EL (cell line): ENCODE measurements around the gene MBD2.
"Not testable (repeated sequence)": the region's sequence is repeated elsewhere in the genome, so short reads cannot be mapped to it uniquely, and the experiment has no call there.

ENCODE experiments used
- DNase-seq: peaks from one replicate; pipeline ENCODE4 v3.0.0-alpha.2; 2016

Gene MBD2

GRCh38 chr18:54148678-54149077 lies 75.8 kb downstream of the MBD2 start:
- DNase-seq = no peak

DNA sequence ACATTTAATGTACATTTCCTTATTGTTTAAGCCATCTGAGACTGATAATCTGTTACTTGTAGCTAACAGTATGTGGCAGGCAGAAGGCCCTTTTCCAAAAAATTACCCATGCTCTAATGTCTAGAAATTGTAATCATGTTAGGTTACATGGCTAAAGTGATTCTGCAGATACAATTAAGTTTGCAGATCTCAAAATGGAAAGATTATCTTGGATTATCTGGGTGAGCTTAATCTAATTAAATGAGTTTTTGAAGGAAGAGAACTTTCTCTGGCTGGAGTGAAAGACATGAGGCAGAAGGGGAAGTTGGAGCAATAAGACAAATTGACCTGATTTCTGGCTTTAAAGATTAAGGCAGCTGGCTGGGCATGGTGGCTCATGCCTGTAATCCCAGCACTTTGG lies 76.3 kb downstream of the MBD2 start:
- no peak for DNase-seq

GRCh38 chr18:54147439-54147838 lies 77.0 kb downstream of the MBD2 start:
- DNase-seq = no peak

DNA sequence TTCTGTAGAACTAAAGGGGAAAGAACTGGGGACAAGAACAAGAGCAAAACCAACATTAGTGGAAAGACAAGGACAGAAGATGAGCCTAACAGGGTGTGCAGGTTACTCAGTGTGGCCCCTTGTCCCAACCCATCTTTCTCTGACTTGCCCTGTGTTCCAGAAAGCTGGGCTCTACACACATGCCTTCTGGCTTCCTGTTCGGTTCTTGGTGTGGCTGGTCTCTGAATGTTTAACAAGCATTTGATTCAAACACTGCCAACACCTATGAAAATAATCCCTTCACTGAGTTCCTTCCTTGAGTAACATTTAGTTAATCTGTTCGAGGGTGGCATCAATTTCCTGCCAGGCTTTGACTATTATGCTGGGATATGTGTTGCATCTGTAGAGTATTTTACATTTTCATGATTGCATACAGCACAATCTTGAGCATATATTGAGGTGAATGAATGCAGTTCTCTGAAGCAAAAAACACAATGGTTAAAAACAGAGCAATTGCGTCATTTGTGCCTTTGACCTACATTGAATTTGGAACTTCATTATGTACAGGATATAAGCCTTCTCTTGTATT lies 83.3 kb downstream of the MBD2 start:
- no peak for DNase-seq

DNA sequence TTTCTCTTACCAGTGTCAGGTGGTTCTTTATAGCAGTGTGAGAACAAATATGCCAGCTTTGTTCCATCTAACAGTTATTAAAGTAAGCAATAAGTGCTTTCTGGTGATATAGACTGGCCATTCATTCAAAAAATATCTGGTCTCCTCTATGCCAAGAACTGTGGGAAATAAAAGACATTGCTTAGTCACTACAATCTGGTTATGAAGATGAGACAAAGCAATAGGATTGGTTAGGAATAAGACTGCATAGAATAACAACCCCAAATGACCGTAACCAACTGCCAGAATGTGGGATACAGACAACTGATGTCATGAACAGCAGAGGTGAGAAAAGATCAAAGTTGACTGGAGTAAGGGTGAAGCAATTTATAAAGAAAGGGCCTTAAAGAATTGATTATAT lies 83.8 kb downstream of the MBD2 start:
- DNase-seq = peak; percentile 34

- DNase-seq = no peak
Observed at GRCh38 chr18:54135216-54135615, 89.3 kb downstream of the MBD2 start.

DNA sequence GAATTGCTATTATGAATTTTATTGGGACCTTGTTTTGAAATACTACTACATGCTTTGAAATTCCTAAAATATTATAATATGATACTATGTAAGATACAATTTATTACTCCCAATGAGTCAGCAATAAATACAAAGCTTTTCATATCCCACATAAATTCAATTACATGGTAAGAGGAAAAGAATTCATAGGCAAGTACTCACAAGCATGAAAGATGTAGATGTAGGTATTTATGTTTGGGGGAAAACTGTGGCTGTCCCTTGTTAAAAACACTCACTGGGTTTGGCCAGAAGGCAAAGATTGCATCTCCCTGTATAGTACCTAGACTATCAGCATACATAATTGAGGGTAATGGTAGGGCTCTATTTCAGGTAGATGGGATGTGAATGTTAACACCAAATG lies 90.4 kb downstream of the MBD2 start:
- peak; percentile 37 for DNase-seq

- DNase-seq = no peak
Observed at GRCh38 chr18:54130631-54131030, 93.8 kb downstream of the MBD2 start.

DNA sequence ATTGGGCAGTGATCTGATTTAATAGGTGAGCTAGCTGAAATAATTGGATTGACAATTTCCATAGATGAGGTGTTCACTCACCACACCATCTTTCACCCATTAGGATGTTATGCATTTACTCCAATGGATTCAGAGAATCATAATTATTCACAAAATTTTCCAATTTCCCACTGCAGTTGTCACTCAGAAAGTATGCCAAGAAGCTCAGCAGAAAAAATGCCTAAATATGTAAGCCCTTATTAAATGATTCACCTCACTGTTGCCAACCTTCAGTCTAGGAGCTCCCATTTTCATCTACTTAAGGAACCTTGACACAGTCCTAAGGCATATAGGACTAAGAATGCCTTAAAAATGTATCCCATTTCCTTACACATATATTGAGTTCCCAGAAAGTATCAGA lies 94.3 kb downstream of the MBD2 start:
- DNase-seq = peak; percentile 25

DNA sequence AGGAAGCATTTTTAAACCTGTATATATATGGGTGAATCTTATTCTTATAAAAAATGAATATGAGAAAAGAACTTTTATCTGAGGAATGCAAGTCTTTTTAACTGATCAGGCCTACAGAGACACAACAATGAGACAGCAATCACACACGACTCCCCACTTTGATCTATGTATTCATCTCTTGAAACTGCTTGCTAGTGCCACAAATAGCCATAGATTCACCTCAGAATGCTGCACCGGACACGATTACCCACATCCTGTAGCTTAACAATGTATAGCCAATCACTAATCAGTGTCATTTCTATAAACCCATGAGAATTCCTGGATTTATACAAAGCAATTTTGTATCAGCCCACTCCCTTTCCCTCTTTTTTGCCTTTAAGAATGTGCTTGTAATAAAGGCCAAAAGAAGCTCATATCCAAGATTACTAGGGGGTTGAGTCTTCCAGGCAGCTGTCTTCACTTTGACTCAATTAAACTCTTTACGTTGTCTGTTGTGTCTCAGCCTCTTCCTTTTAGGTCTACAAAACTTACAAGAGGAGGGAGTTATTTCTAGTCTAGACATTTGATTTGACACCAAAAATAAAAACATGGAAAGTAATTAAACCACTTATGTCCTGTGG lies 94.9 kb downstream of the MBD2 start:
- no peak for DNase-seq

GRCh38 chr18:54127759-54128378 lies 96.6 kb downstream of the MBD2 start:
- DNase-seq = peak; percentile 62

DNA sequence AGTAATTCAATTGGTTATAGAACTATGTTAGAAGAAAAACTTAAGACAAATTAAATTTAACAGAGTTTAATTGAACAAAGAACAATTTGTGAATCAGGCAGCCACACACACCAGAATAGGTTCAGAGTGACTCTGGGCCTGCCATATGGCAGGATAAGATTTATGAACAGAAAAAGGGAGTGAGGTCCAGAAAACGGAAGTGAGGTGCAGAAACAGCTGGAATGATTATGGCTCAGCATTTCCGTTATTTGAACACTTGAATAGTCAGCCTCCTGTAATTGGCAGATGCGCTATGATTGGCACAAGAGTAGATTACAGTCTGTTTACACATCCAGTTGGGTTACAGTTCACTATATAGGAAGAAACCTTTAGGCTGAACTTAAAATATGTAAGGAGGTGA lies 99.0 kb downstream of the MBD2 start:
- DNase-seq = no peak

GRCh38 chr18:54123720-54124440 lies 100.6 kb downstream of the MBD2 start:
- not testable (repeated sequence) for DNase-seq

DNA sequence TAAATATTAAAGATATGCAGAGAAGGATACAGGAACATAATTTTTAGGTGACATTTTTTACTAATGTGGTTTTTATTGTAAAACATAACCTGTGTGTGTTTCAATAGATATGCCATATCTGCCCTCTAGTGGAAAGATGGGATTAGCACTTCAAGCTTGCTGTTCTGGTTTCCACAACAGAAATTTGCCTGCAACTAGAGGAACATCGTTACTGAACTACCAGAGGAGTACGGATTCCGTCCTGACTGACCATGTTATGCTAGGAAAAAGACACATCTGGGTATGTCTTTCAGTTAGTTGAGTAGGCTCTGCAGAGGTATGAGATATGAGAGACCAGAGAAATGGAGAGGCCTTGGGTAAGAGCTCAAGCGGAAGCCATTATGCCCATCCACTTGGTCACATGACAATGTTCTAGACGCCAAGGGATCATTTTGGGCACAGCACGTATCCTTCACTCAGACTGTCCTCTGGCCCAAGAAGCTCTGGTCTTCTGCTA lies 104.9 kb downstream of the MBD2 start:
- DNase-seq = peak; percentile 59

- DNase-seq = no peak
Observed at GRCh38 chr18:54117853-54118773, 106.4 kb downstream of the MBD2 start.

GRCh38 chr18:54116541-54117257 lies 107.8 kb downstream of the MBD2 start:
- DNase-seq = no peak

GRCh38 chr18:54112356-54112755 lies 112.1 kb downstream of the MBD2 start:
- DNase-seq = peak; percentile 18

GRCh38 chr18:54109131-54109683 lies 115.3 kb downstream of the MBD2 start:
- DNase-seq = peak; percentile 11

DNA sequence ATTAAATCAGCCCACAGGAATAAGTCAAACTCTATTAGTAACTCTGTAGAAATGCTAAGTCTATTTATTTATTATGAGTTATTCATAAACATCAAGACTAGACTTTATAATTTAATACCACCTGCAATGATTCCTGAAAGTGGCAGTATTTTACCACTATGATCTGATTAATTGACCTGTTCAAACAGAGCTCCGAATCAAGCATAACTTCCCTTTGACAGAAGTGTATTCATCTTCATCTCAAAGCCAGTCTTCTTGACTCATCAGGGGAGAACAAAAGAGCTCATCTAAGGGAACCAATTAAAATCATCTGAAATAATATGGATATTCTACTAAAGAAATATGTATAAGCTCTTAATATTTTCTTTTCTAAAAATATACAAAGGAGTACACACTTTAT lies 122.3 kb downstream of the MBD2 start:
- DNase-seq = no peak
